MM.1S (cell line): ENCODE measurements around the gene DHRS7.

ENCODE experiments used
- DNase-seq: peaks from one replicate; pipeline ENCODE4 v3.0.0-alpha.2; 2015
- H2AFZ ChIP-seq: fragments of 300-600 bp; sonication (generic); 2 replicates; pipeline ENCODE4 v1.6.0; 2016; ENCODE audit warnings: antibody characterized with exemption, low read length
- H3F3A ChIP-seq: fragments of 300-600 bp; sonication (generic); 2 replicates; pipeline ENCODE4 v1.6.1; 2016; ENCODE audit warnings: mild to moderate bottlenecking, antibody characterized with exemption, low read length, moderate library complexity, mixed read lengths; ENCODE audit not compliant: insufficient read depth
- H3K27ac ChIP-seq: fragments of 300-600 bp; sonication (generic); 2 replicates; pipeline ENCODE4 v1.5.1; 2016; ENCODE audit warnings: mild to moderate bottlenecking, low read length
- H3K27me3 ChIP-seq: fragments of 300-600 bp; sonication (generic); replicated peaks from 2 replicates; pipeline ENCODE4 v1.6.0; 2016; ENCODE audit warnings: low read length; ENCODE audit not compliant: insufficient read depth
- H3K36me3 ChIP-seq: fragments of 300-600 bp; sonication (generic); replicated peaks from 2 replicates; pipeline ENCODE4 v1.6.1; 2016; ENCODE audit warnings: mild to moderate bottlenecking, low read length, mixed read lengths; ENCODE audit not compliant: insufficient read depth
- H3K4me1 ChIP-seq: fragments of 300-600 bp; sonication (generic); 2 replicates; pipeline ENCODE4 v1.6.1; 2016; ENCODE audit warnings: low read length, mixed read lengths
- H3K4me2 ChIP-seq: fragments of 300-600 bp; sonication (generic); 2 replicates; pipeline ENCODE4 v1.6.0; 2016; ENCODE audit warnings: low read depth, low read length
- H3K4me3 ChIP-seq: fragments of 300-600 bp; sonication (generic); 2 replicates; pipeline ENCODE4 v1.5.1; 2016; ENCODE audit warnings: low read length, mixed read lengths
- H3K79me2 ChIP-seq: fragments of 300-600 bp; sonication (generic); 2 replicates; pipeline ENCODE4 v1.6.1; 2016; ENCODE audit warnings: mixed run types, low read length, mixed read lengths
- H3K9ac ChIP-seq: fragments of 300-600 bp; sonication (generic); 2 replicates; pipeline ENCODE4 v1.6.1; 2016; ENCODE audit warnings: low read length, mixed read lengths
- H3K9me2 ChIP-seq: fragments of 300-600 bp; sonication (generic); replicated peaks from 2 replicates; pipeline ENCODE4 v1.6.1; 2016; ENCODE audit warnings: mild to moderate bottlenecking, low read length, mixed read lengths; ENCODE audit not compliant: insufficient read depth
- H3K9me3 ChIP-seq: fragments of 300-600 bp; sonication (generic); replicated peaks from 2 replicates; pipeline ENCODE4 v1.6.1; 2016; ENCODE audit warnings: mild to moderate bottlenecking, low read length, mixed read lengths; ENCODE audit not compliant: insufficient read depth
- H4K20me1 ChIP-seq: fragments of 300-600 bp; sonication (generic); 2 replicates; pipeline ENCODE4 v1.6.1; 2016; ENCODE audit warnings: mild to moderate bottlenecking, low read length, moderate library complexity, mixed read lengths; ENCODE audit not compliant: insufficient read depth
- EZH2 ChIP-seq: fragments of 300-600 bp; sonication (generic); optimal IDR thresholded peaks from 2 replicates; pipeline ENCODE3; 2017; ENCODE audit warnings: low read depth, mild to moderate bottlenecking, antibody characterized with exemption, low read length, mixed read lengths
- EZH2phosphoT487 ChIP-seq: fragments of 300-600 bp; sonication (generic); IDR thresholded peaks from 2 replicates; pipeline ENCODE4 v1.6.1; 2018; ENCODE audit warnings: antibody characterized with exemption, low read length
- TF ChIP-seq, protein P1 (sequence below): fragments of 300-600 bp; sonication (generic); IDR thresholded peaks from 2 replicates; pipeline ENCODE4 v1.5.1; 2016; ENCODE audit warnings: antibody characterized with exemption, low read length, mixed read lengths

Gene DHRS7

GRCh38 chr14:60164712-60165546, at the start of gene DHRS7:
Gene DHRS7, minus strand, starts transcription at chr14:60165398. Its CDS starts 89 bp downstream, at chr14:60165309.
- Histone ChIP-seq H3K27me3 (no peaks in the 10 kb centered on the region), H3K4me1 (peaks cover 12% of the 10 kb centered on the region; the same call in 1 of the 2 replicates), H2AFZ (peak within 1 kb of the TSS; percentile 78), H3K9me3 (no peaks in the 10 kb centered on the region), H3K9me2 (no peaks in the 10 kb centered on the region), H3K36me3 (no peaks in the 10 kb centered on the region), H3K9ac (peak within 1 kb of the TSS; percentile 69), H3F3A (peaks cover 3% of the 10 kb centered on the region; the same call in 1 of the 2 replicates), H4K20me1 (no peaks in the 10 kb centered on the region), H3K79me2 (no peaks in the 10 kb centered on the region; the same call in 1 of the 2 replicates), H3K27ac (peak within 1 kb of the TSS; percentile 57; the same call in 1 of the 2 replicates), H3K4me3 (peak within 1 kb of the TSS; percentile 83), H3K4me2 (peak within 1 kb of the TSS; percentile 77)
- TF ChIP-seq, protein P1, sequence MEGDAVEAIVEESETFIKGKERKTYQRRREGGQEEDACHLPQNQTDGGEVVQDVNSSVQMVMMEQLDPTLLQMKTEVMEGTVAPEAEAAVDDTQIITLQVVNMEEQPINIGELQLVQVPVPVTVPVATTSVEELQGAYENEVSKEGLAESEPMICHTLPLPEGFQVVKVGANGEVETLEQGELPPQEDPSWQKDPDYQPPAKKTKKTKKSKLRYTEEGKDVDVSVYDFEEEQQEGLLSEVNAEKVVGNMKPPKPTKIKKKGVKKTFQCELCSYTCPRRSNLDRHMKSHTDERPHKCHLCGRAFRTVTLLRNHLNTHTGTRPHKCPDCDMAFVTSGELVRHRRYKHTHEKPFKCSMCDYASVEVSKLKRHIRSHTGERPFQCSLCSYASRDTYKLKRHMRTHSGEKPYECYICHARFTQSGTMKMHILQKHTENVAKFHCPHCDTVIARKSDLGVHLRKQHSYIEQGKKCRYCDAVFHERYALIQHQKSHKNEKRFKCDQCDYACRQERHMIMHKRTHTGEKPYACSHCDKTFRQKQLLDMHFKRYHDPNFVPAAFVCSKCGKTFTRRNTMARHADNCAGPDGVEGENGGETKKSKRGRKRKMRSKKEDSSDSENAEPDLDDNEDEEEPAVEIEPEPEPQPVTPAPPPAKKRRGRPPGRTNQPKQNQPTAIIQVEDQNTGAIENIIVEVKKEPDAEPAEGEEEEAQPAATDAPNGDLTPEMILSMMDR: peak; percentile 15; the same call in 1 of the 2 replicates
- TF ChIP-seq EZH2 (no peak), EZH2phosphoT487 (no peak)
- DNase-seq: peak; percentile 67

- Histone ChIP-seq H3K4me3 (no peak overlapping the region), H3F3A (no peaks in the 10 kb centered on the region), H3K4me1 (no peaks in the 10 kb centered on the region), H3K9me3 (no peaks in the 10 kb centered on the region), H3K9me2 (no peaks in the 10 kb centered on the region), H3K4me2 (no peak overlapping the region), H4K20me1 (no peaks in the 10 kb centered on the region), H3K27me3 (no peaks in the 10 kb centered on the region), H2AFZ (no peak overlapping the region), H3K79me2 (no peaks in the 10 kb centered on the region), H3K9ac (no peak overlapping the region), H3K36me3 (no peaks in the 10 kb centered on the region), H3K27ac (no peak overlapping the region)
- TF ChIP-seq, protein P1: no peak
- no peak for TF ChIP-seq EZH2
- no peak for DNase-seq
Measured at GRCh38 chr14:60214415-60215126, 49.4 kb upstream of the DHRS7 start.

DNA sequence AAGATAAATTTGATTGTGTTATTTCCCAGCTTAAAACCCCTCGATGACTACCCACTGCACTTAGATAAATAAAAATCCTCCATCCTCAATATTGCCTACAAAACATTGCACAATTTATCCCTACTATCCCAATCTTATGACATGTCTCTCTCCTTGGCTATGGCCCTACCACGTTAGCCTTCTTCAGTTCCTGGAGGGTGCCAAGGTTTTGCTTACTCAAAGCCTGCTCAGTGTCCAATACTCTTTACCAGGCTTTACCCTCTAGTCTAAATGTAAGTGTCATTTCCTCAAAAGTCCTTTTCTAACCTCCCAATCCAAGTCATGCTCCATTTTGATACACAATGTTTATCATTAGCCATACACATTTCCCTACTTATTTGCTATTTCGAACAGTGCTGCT, 48.8 kb upstream of the DHRS7 start:
- TF ChIP-seq, protein P1: no peak
- no peak for TF ChIP-seq EZH2phosphoT487
- no peak overlapping the region for H3K27ac ChIP-seq
- H3K9ac ChIP-seq: no peak overlapping the region
- no peak overlapping the region for H3K4me3 ChIP-seq
- no peaks in the 10 kb centered on the region for H3K9me3 ChIP-seq
- no peaks in the 10 kb centered on the region for H3K4me1 ChIP-seq
- no peaks in the 10 kb centered on the region for H3K79me2 ChIP-seq
- DNase-seq: no peak
- no peak overlapping the region for H2AFZ ChIP-seq
- H4K20me1 ChIP-seq: no peaks in the 10 kb centered on the region
- no peaks in the 10 kb centered on the region for H3K36me3 ChIP-seq
- H3K9me2 ChIP-seq: no peaks in the 10 kb centered on the region
- no peaks in the 10 kb centered on the region for H3K27me3 ChIP-seq
- no peak overlapping the region for H3K4me2 ChIP-seq
- H3F3A ChIP-seq: no peaks in the 10 kb centered on the region
